ENCODE measurements around the gene KRT35.

DNA sequence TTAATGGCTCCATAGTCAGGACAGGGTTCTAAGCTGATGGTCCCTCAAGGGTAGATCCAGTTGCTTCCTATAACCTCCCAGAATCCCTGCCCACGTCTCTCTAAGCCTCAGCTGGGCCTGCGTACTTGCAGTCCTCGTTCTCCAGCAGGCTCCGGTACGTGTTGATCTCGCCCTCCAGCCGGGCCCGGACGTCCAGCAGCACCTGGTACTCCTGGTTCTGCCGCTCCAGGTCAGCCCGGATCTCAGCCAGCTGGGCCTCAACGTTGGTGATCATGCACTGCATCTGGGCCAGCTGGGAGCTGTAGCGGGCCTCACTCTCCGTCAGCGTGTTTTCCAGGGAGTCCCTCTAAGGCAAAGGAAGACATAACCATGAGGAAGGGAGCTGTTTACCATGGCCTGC is 18.2 kb downstream of the KRT35 start:
- TF ChIP-seq POLR2A (IDR thresholded peaks at IDR 0.05) (no peak), CTCF (IDR thresholded peaks at IDR 0.05) (no peak)
